Hepatocyte (in vitro differentiated cells): Measurements from ENCODE around the gene DHDH. TPM values are rescaled to one million over a fixed set of nuclear protein-coding genes. Genes with fewer than 3 reads are reported as not detected.
A peak's percentile ranks its signal among the peaks of the same experiment; 100 is the strongest.
"Not testable (repeated sequence)": the region's sequence is repeated elsewhere in the genome, so short reads cannot be mapped to it uniquely, and the experiment has no call there.

Experiments
- DNase-seq: peaks from one replicate; pipeline ENCODE4 v3.0.0-alpha.2; 2016; ENCODE audit warnings: low spot score
- H2AFZ ChIP-seq: fragments of 200-600 bp; sonication (generic); 2 replicates; pipeline ENCODE4 v1.6.0; 2016; ENCODE audit warnings: antibody characterized with exemption, mild to moderate bottlenecking
- H3K27ac ChIP-seq: fragments of 200-600 bp; sonication (generic); 2 replicates; pipeline ENCODE4 v1.5.1; 2016; ENCODE audit warnings: mild to moderate bottlenecking
- H3K27me3 ChIP-seq: fragments of 200-600 bp; sonication (generic); 2 replicates; pipeline ENCODE4 v1.6.1; 2016
- H3K36me3 ChIP-seq: fragments of 200-600 bp; sonication (generic); replicated peaks from 2 replicates; pipeline ENCODE4 v1.5.1; 2016; ENCODE audit warnings: low read depth; ENCODE audit not compliant: insufficient read depth
- H3K4me1 ChIP-seq: fragments of 200-600 bp; sonication (generic); 2 replicates; pipeline ENCODE4 v1.5.1; 2016; ENCODE audit warnings: mild to moderate bottlenecking, moderate library complexity; ENCODE audit not compliant: insufficient read depth
- H3K4me2 ChIP-seq: fragments of 200-600 bp; sonication (generic); 2 replicates; pipeline ENCODE4 v1.6.0; 2016
- H3K4me3 ChIP-seq: fragments of 200-600 bp; sonication (generic); 2 replicates; pipeline ENCODE4 v1.5.1; 2016; ENCODE audit warnings: mild to moderate bottlenecking
- H3K79me2 ChIP-seq: fragments of 200-600 bp; sonication (generic); 2 replicates; pipeline ENCODE4 v1.6.0; 2017; ENCODE audit warnings: mild to moderate bottlenecking
- H3K9me2 ChIP-seq: fragments of 200-600 bp; sonication (generic); replicated peaks from 2 replicates; pipeline ENCODE4 v1.6.0; 2017; ENCODE audit warnings: mild to moderate bottlenecking; ENCODE audit not compliant: insufficient read depth
- H3K9me3 ChIP-seq: fragments of 200-600 bp; sonication (generic); 2 replicates; pipeline ENCODE4 v1.5.1; 2016; ENCODE audit warnings: low read depth, mild to moderate bottlenecking
- H4K20me1 ChIP-seq: fragments of 200-600 bp; sonication (generic); 2 replicates; pipeline ENCODE4 v1.6.0; 2016; ENCODE audit warnings: mild to moderate bottlenecking; ENCODE audit not compliant: insufficient read depth, poor library complexity, severe bottlenecking
- CTCF ChIP-seq: fragments of 200-600 bp; sonication (generic); IDR thresholded peaks from 2 replicates; pipeline ENCODE4 v1.5.1; 2016; ENCODE audit warnings: antibody characterized with exemption, mild to moderate bottlenecking; ENCODE audit not compliant: poor library complexity
- EZH2 ChIP-seq: fragments of 200-600 bp; sonication (generic); IDR thresholded peaks from 2 replicates; pipeline ENCODE4 v1.6.1; 2016; ENCODE audit warnings: antibody characterized with exemption, mild to moderate bottlenecking, borderline replicate concordance
- EZH2phosphoT487 ChIP-seq: fragments of 200-600 bp; sonication (generic); IDR thresholded peaks from one replicate; pipeline ENCODE4 v1.6.1; 2018; ENCODE audit warnings: antibody characterized with exemption, mild to moderate bottlenecking, low read depth, moderate library complexity; ENCODE audit not compliant: unreplicated experiment, severe bottlenecking
- WGBS: methylation state at CpG from one replicate; pipeline ENCODE4 v1.1.6; 2016; ENCODE audit warnings: low lambda C conversion rate; ENCODE audit errors: missing lambda C conversion rate; 5-methylcytosine and 5-hydroxymethylcytosine counted together
- polyA plus RNA-seq: library from polyadenylated mRNA; unstranded; fragments of >200 nt; fragmentation: Nextera tagmentation; extraction: Ambion mirVana; gene quantifications from 2 replicates; pipeline ENCODE4 v1.2.1, GENCODE V29; 2016
- total RNA-seq: library from RNA; depleted of rRNA; stranded (reverse); fragments of >200 nt; gene quantifications from 2 replicates; pipeline ENCODE4 v1.2.3, GENCODE V29; 2014

The DHDH gene
- total and polyA plus RNA-seq, 2 experiments from 2014 or later: 2.9 to 3.7 TPM

- H3K27ac ChIP-seq: no peak overlapping the region
- no peak overlapping the region for H2AFZ ChIP-seq
- no peak overlapping the region for H3K4me3 ChIP-seq
- H3K9me2 ChIP-seq: no peaks in the 10 kb centered on the region
- 88% methylated on average over 11 of the region's 11 CpGs for WGBS
- no peaks in the 10 kb centered on the region for H3K4me1 ChIP-seq
- H3K79me2 ChIP-seq: no peaks in the 10 kb centered on the region
- no peaks in the 10 kb centered on the region for H4K20me1 ChIP-seq
- TF ChIP-seq CTCF (no peak), EZH2 (no peak), EZH2phosphoT487 (no peak)
- peak; percentile 50 for DNase-seq
- no peaks in the 10 kb centered on the region for H3K36me3 ChIP-seq
- H3K27me3 ChIP-seq: no peaks in the 10 kb centered on the region
- H3K9me3 ChIP-seq: no peaks in the 10 kb centered on the region
- H3K4me2 ChIP-seq: no peak overlapping the region
Observed at GRCh38 chr19:48925240-48925843, 8.2 kb upstream of the DHDH start.

GRCh38 chr19:48925890-48926289, 7.6 kb upstream of the DHDH start:
- H3K9me3 ChIP-seq, H3K79me2 ChIP-seq, H2AFZ ChIP-seq, DNase-seq, H3K4me2 ChIP-seq, H3K27ac ChIP-seq, H3K36me3 ChIP-seq, H4K20me1 ChIP-seq, H3K4me1 ChIP-seq, H3K9me2 ChIP-seq, H3K4me3 ChIP-seq, H3K27me3 ChIP-seq: not testable (repeated sequence)
- 92% methylated on average over 8 of the region's 8 CpGs for WGBS

- Histone ChIP-seq H3K27me3 (no peaks in the 10 kb centered on the region), H3K9me3 (no peaks in the 10 kb centered on the region), H3K27ac (no peak overlapping the region), H3K4me2 (no peak overlapping the region), H4K20me1 (no peaks in the 10 kb centered on the region), H3K4me3 (no peak overlapping the region), H3K79me2 (no peaks in the 10 kb centered on the region), H3K36me3 (no peaks in the 10 kb centered on the region), H3K9me2 (no peaks in the 10 kb centered on the region), H3K4me1 (no peaks in the 10 kb centered on the region), H2AFZ (no peak overlapping the region)
- TF ChIP-seq EZH2 (no peak), EZH2phosphoT487 (no peak), CTCF (no peak)
- WGBS: 71% methylated on average over 10 of the region's 10 CpGs
- DNase-seq: peak; percentile 54
Observed at GRCh38 chr19:48926909-48927308, 6.6 kb upstream of the DHDH start.

- not testable (repeated sequence) for H3K27ac ChIP-seq, H3K79me2 ChIP-seq, H3K4me3 ChIP-seq, DNase-seq, H3K27me3 ChIP-seq, H3K4me1 ChIP-seq, H3K36me3 ChIP-seq, H4K20me1 ChIP-seq, H3K9me3 ChIP-seq, H2AFZ ChIP-seq, H3K4me2 ChIP-seq, H3K9me2 ChIP-seq
- 95% methylated on average over 17 of the region's 17 CpGs for WGBS
Observed at GRCh38 chr19:48927692-48928091, 5.8 kb upstream of the DHDH start.
